HL-60/S4 (cell line): Measurements from ENCODE around the gene CACUL1.
"Not testable (repeated sequence)": the region's sequence is repeated elsewhere in the genome, so short reads cannot be mapped to it uniquely, and the experiment has no call there.

ENCODE experiments used
- in situ Hi-C: fragments of 300-500 bp; cut with MboI; formaldehyde crosslinking; loops from 2 replicates; pipeline ENCODE4 v1.14.3; 2022; ENCODE audit warnings: low sequenced_read_pairs

The CACUL1 gene

DNA sequence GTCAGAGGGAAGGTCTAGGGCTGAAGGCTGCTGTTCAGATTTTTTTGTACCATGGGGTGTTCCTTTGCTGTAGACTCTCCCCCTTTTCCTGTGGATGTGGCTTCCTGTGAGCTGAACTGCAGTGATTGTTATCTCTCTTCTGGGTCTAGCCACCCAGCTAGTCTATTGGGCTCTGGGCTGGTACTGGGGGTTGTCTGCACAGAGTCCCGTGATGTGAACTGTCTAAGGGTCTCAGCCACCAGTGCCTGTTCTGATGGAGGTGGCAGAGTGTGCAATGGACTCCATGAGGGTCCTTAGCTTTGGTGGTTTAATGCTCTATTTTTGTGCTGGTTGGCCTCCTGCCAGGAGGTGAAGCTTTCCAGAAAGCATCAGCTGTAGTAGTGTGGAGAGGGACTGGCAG is 96.6 kb downstream of the CACUL1 start:
- in situ Hi-C loops: not testable (repeated sequence)

DNA sequence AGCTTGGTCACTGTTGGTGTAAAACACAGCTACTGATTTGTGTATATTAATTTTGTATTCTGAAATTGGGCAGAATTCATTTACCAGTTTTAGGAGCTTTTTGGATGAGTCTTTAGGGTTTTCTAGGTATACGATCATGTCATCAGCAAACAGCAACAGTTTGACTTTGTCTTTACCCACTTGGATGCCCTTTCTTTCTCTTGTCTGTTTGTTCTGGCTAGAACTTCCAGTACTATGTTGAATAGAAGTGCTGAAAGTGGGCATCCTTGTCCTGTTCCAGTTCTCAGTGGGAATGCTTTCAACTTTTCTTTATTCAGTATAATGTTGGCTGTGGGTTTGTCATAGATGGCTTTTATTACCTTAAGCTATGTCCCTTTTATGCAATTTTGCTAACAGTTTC is 109.5 kb downstream of the CACUL1 start:
- in situ Hi-C loops: not testable (repeated sequence)

DNA sequence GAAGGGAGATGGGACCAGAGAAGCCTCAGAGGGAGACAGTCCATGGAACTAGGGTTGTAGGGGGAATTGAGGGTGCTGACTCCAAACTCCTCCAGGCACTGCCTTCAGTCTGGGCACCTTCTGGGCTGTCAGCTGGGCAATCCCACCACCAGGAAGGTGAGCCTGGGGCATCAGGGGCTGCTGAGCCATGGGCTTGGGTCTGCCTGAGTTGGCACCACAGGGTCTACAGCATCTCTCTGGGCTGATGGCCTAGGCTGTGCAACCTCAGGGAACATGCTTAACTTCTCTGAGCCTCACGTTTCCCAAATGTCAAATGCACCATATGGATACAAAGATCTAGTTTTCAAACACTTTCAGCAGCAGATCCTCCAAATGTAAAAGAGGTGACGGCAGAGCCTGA is 112.5 kb downstream of the CACUL1 start:
- in situ Hi-C loops: no loop called here

DNA sequence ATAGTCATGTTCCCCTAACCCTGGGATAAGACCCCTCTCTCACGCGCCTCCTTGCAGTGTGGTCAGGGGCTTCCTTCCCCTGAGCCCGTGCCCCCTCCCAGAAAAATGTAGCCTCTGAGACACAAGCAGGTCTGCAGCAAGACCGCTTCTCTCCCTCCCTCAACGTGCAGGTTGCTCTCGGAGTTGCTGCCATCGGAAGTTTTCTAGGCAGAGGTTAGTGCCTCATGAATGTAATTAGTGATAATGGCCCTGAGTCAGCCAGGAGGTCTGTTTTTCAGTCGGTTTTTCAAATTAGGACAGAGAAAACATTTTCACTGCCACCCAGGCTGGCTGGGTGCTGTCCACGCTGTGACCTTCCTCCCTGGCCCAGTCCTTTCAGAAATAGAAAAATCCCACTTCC is 116.1 kb downstream of the CACUL1 start:
- in situ Hi-C loops: no loop called here

DNA sequence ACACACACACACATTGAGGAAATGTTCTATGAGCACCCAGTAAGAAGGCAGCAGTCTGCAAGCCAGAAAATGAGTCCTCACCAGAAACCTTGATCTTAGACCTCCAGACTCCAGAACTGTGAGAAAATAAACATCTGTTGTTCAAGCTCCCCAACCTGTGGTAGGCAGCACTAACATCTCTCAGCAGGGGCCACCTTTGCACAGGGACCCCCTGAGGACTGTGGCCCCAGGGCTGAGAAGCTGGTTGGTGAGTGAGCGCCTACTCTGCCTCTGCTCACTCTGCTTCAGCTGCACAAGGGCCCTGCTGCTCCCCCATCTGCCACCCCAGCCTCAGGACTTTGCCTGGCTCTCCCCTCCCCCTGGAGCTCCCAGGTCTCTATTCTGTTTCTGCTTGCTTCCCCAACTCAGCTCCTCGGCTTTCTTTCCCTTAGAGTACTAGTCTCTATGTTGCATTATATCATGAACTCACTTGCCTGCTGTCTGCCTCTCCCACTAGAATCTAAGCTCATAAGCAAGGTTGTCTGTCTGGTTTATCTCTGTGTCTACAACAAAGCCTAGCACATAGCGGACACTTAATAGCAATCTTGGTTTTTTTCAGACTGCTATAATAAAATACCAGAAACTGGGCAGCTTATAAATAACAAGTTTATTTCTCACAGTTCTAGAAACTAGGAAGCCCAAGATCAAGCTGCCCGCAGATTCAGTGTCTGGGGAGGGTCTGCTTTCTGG is 118.9 kb downstream of the CACUL1 start:
- in situ Hi-C loops: no loop called here

DNA sequence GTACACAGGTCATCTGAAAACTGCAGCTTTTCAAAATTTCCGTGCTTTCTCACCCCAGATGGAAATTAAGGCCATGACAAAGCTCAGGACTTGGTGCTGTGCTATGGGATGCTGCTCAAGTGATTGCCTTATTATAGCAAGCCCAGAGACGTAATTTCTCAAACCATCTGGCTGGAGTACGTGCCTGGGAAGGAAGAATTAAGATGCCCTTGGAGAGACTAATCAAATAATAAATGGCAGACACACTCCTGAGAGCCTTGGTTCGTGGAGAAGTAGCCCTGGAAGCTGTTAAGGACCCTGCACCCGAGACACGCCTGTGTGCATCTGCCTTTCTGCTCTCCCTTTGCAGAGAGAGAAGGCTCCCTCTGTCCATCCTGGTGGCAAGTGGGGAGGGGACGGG is 121.0 kb downstream of the CACUL1 start:
- in situ Hi-C loops: no loop called here

DNA sequence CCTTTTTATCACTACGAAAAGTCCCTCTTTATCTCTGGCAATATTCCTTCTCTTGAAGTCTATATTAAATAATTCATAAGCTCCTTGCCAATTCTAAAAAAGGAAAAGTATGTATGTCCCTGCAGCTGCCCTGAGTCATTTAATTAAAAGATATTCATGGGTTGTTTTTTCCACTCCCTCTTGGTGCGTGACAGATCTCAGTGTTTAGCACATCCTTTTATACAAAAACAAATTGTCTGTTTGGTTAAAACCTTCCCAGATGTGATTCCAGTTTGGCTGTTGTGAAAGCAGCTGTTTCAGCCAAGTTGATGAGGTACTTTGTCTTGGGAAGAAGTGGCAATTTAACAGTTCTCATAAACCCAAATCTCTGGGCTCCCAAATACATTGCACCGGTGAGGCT is 125.6 kb downstream of the CACUL1 start:
- in situ Hi-C loops: no loop called here

DNA sequence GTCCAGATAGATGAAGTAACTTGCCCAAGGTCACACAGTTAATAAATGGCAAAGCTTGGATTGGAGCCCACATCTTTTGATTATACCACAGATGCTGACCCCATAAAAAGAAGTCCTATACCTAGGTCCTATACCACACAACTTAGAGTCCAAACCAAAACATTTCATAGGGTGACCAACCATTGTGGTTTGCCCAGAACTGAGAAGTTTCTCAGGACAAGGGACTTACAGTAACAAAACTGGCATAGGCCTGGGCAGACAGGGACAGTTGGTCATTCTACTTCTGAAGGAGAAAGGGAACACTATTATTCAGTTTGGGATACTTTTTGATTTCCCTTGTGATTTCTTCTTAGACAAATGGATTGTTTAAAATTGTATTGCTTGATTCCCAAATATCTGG is 126.4 kb downstream of the CACUL1 start:
- in situ Hi-C loops: no loop called here

DNA sequence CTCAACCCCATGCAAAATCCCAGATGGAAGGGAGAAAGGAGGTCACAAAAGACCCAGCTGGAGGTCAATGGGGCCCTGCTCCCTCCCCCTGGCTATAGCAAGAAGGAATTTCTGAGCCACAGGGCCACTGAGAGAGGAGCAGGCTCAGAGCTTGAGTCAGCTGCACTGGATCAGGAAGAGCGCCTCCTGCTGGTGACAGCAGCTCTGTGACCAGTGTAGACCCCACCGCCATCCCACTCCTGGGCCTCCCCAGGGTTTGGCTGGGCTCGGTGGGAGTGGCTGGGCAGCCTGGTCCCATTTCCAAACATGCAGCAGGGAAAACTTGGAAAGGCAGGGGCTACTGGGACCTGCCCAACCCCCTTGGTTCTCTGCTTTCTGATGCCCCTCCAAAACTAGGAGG is 127.8 kb downstream of the CACUL1 start:
- in situ Hi-C loops: no loop called here
